Kidney epithelial cell (primary cell): Measurements from ENCODE around the gene MUL1. TPM values are rescaled to one million over a fixed set of nuclear protein-coding genes. Genes with fewer than 3 reads are reported as not detected.

Experiments
- DNase-seq: peaks from one replicate; pipeline ENCODE4 v3.0.0-alpha.2; 2010; ENCODE audit warnings: low read depth
- H3K27me3 ChIP-seq: 2 replicates; pipeline ENCODE4 v1.6.0; 2011; ENCODE audit warnings: low read length; ENCODE audit not compliant: control insufficient read depth, insufficient read depth
- H3K36me3 ChIP-seq: 2 replicates; pipeline ENCODE4 v1.5.1; 2011; ENCODE audit warnings: low read length; ENCODE audit not compliant: control insufficient read depth, insufficient read depth
- H3K4me3 ChIP-seq: 2 replicates; pipeline ENCODE4 v1.5.1; 2011; ENCODE audit warnings: low read depth, mild to moderate bottlenecking, control low read depth, low read length
- total RNA-seq: library from RNA; depleted of rRNA; stranded (reverse); fragments of >200 nt; gene quantifications from 2 replicates; pipeline ENCODE4 v1.2.3, GENCODE V29; 2015
- TF ChIP-seq, protein P1 (sequence below): IDR thresholded peaks from 2 replicates; pipeline ENCODE4 v1.5.1; 2011; ENCODE audit warnings: mild to moderate bottlenecking, moderate library complexity, low read length, control low read depth, inconsistent platforms; ENCODE audit not compliant: insufficient read depth, poor library complexity, severe bottlenecking

The MUL1 gene
- total RNA-seq, 1 donor from 2014 or later = 43.0 TPM

GRCh38 chr1:20465187-20465586, 42.8 kb downstream of the MUL1 start:
- TF ChIP-seq, protein P1, sequence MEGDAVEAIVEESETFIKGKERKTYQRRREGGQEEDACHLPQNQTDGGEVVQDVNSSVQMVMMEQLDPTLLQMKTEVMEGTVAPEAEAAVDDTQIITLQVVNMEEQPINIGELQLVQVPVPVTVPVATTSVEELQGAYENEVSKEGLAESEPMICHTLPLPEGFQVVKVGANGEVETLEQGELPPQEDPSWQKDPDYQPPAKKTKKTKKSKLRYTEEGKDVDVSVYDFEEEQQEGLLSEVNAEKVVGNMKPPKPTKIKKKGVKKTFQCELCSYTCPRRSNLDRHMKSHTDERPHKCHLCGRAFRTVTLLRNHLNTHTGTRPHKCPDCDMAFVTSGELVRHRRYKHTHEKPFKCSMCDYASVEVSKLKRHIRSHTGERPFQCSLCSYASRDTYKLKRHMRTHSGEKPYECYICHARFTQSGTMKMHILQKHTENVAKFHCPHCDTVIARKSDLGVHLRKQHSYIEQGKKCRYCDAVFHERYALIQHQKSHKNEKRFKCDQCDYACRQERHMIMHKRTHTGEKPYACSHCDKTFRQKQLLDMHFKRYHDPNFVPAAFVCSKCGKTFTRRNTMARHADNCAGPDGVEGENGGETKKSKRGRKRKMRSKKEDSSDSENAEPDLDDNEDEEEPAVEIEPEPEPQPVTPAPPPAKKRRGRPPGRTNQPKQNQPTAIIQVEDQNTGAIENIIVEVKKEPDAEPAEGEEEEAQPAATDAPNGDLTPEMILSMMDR = no peak
- no peak for DNase-seq
- H3K4me3 ChIP-seq = no peak overlapping the region
- H3K36me3 ChIP-seq = no peaks in the 10 kb centered on the region
- H3K27me3 ChIP-seq = peaks cover 6% of the 10 kb centered on the region

DNA sequence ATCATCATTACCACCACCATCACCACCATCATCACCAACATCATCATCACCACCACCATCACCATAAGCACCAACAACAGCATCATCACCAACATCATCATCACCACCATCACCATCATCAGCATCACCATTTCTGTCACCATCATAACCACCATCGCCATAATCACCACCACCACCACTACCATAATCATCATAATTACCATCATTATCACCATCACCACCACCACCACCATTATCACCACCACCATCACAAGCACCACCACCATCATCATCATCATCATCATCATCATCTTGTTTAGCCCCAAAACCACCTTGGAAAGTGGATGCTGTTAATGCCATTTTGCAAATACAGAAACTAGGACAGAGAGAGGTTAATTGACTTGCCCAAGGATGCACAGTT, 44.4 kb downstream of the MUL1 start:
- Histone ChIP-seq H3K27me3 (peaks cover 6% of the 10 kb centered on the region), H3K4me3 (no peak overlapping the region), H3K36me3 (no peaks in the 10 kb centered on the region)
- TF ChIP-seq, protein P1 = no peak
- no peak for DNase-seq

DNA sequence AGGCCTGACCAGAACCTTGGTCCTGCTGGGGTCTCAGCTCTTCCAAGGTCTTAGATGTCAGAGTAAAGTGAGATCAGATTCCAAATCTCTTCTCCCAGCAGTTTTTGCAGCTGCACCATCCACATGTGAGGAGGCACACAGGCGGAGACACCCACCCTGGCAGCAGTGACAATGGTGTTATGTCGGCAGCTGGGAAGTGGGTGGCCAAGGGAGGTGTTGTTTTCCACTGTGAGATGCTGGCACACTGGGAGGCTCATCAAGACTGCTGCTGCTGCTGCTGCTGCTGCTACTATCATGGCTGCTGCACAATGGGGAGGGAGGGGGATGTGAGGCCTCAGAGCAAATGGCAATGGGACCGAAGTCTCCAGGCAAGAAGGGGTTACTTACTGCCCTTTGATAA, 45.6 kb downstream of the MUL1 start:
- H3K36me3 ChIP-seq = no peaks in the 10 kb centered on the region
- TF ChIP-seq, protein P1 = no peak
- no peak for DNase-seq
- H3K27me3 ChIP-seq = peaks cover 6% of the 10 kb centered on the region
- H3K4me3 ChIP-seq = no peak overlapping the region

- no peak for DNase-seq
- Histone ChIP-seq H3K36me3 (no peaks in the 10 kb centered on the region), H3K4me3 (no peak overlapping the region), H3K27me3 (no peaks in the 10 kb centered on the region)
- TF ChIP-seq, protein P1 = no peak
Measured at GRCh38 chr1:20458717-20459116, 49.2 kb downstream of the MUL1 start.

GRCh38 chr1:20454004-20454403, 53.9 kb downstream of the MUL1 start:
- no peak for DNase-seq
- H3K27me3 ChIP-seq = peaks cover 5% of the 10 kb centered on the region
- H3K36me3 ChIP-seq = no peaks in the 10 kb centered on the region
- no peak overlapping the region for H3K4me3 ChIP-seq
- TF ChIP-seq, protein P1 = no peak

DNA sequence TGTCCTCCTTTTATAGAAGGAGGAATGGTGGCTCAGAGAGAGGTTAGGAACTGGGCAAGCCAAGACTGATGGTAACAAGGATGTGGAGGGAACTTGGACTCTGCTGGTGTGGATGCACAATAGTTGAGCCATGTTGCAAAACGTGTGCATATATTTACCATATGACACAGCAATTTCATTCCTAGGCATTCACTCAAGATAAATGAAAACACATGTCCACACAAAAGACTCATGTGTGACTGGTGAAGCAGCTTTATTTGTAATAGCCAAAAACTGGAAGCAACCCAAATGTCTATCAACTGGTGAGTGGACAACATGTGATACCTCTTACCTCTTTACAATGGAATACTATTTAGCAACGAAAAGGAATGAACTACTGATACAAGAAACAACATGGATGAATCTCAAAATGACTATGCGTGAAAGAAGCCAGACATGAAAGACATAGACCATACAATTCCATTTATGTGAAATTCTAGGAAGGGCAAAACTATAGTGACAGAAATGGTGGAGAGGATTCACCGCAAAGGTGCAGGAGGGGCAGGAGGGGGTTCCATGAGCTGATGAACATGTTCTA, 58.1 kb downstream of the MUL1 start:
- peaks cover 9% of the 10 kb centered on the region for H3K27me3 ChIP-seq
- no peaks in the 10 kb centered on the region for H3K36me3 ChIP-seq
- no peak overlapping the region for H3K4me3 ChIP-seq
- TF ChIP-seq, protein P1 = no peak
- DNase-seq = no peak
